Endothelial cell of umbilical vein (primary cell): ENCODE data around the gene CCR5. TPM values are rescaled to one million over a fixed set of nuclear protein-coding genes. Genes with fewer than 3 reads are reported as not detected.

Source experiments
- BruUV-seq: library from RNA; stranded (reverse); fragments of 400-500 nt; replicated peaks from 2 replicates; lab custom pipeline; 2021; lab: Mats Ljungman, UMichigan
- CTCF ChIA-PET: fragments of 300-600, 350-600 bp; sonication (Branson Sonifier 250); formaldehyde crosslinking; loops from one replicate; lab custom pipeline; 2021; ENCODE audit warnings: antibody characterized with exemption, inconsistent platforms; lab: Charles Lee
- POLR2A ChIA-PET: fragments of 300-600, 350-600 bp; sonication (Branson Sonifier 250); formaldehyde crosslinking; loops from one replicate; lab custom pipeline; 2021; ENCODE audit warnings: antibody characterized with exemption, inconsistent platforms; lab: Charles Lee
- DNase-seq: peaks from one replicate; pipeline ENCODE4 v3.0.0-alpha.2; 2011; ENCODE audit warnings: low read depth, low spot score
- FAIRE-seq: peaks from 2 replicates; lab custom pipeline; 2011; peaks lifted over from hg19 to GRCh38; lab: Jason Lieb, UNC
- H2AFZ ChIP-seq: 2 replicates; pipeline ENCODE4 v1.6.0; 2012; ENCODE audit warnings: low read depth, low read length, control low read depth, inconsistent platforms
- H3K27ac ChIP-seq: 2 replicates; pipeline ENCODE4 v1.5.1; 2011; ENCODE audit warnings: low read depth, mild to moderate bottlenecking, control low read depth, low read length, moderate library complexity; ENCODE audit not compliant: insufficient read depth
- H3K27me3 ChIP-seq, 2 experiments: 2 replicates each; pipeline versions ENCODE4 v1.6.0 to v1.6.1; 2011; ENCODE audit warnings: low read length in 2 of 2, mixed read lengths in 1 of 2; ENCODE audit not compliant: control insufficient read depth in 2 of 2, insufficient read depth in 2 of 2
- H3K36me3 ChIP-seq, 2 experiments: 2 replicates in 1 of 2; 3 replicates in 1 of 2; pipeline ENCODE4 v1.5.1; 2011; ENCODE audit warnings: low read length in 2 of 2, mild to moderate bottlenecking in 1 of 2, moderate library complexity in 1 of 2; ENCODE audit not compliant: control insufficient read depth in 2 of 2, insufficient read depth in 2 of 2; ENCODE audit errors: extremely low read depth in 1 of 2
- H3K4me1 ChIP-seq: 3 replicates; pipeline ENCODE4 v1.5.1; 2011; ENCODE audit warnings: mild to moderate bottlenecking, low read length; ENCODE audit not compliant: control insufficient read depth, insufficient read depth; ENCODE audit errors: extremely low read depth
- H3K4me2 ChIP-seq: 2 replicates; pipeline ENCODE4 v1.6.1; 2011; ENCODE audit warnings: low read length, control low read depth, mixed read lengths; ENCODE audit not compliant: insufficient read depth
- H3K4me3 ChIP-seq, 3 experiments: fragments of 200-600 bp in 1 of 3; sonication (generic), shearing (Covaris generic) in 1 of 3; replicated peaks in 1 of 3; 2 replicates each; pipeline ENCODE4 v1.5.1; 2011 to 2016; ENCODE audit warnings: control low read depth in 3 of 3, low read length in 3 of 3, mild to moderate bottlenecking in 2 of 3, inconsistent platforms in 1 of 3, low read depth in 1 of 3, moderate library complexity in 1 of 3; ENCODE audit not compliant: insufficient read depth in 1 of 3
- H3K79me2 ChIP-seq: 2 replicates; pipeline ENCODE4 v1.6.0; 2012; ENCODE audit warnings: low read length, inconsistent platforms; ENCODE audit not compliant: control insufficient read depth, insufficient read depth
- H3K9ac ChIP-seq: replicated peaks from 2 replicates; pipeline ENCODE3; 2011; ENCODE audit warnings: low read length, control low read depth; ENCODE audit not compliant: insufficient read depth; ENCODE audit errors: extremely low read depth
- H3K9me1 ChIP-seq: replicated peaks from 3 replicates; pipeline ENCODE4 v1.6.0; 2011; ENCODE audit warnings: mild to moderate bottlenecking, low read length; ENCODE audit not compliant: control insufficient read depth, insufficient read depth; ENCODE audit errors: extremely low read depth
- H3K9me3 ChIP-seq: replicated peaks from 2 replicates; pipeline ENCODE4 v1.5.1; 2012; ENCODE audit warnings: low read length, inconsistent platforms; ENCODE audit not compliant: control insufficient read depth, insufficient read depth
- H4K20me1 ChIP-seq: replicated peaks from 2 replicates; pipeline ENCODE3; 2011; ENCODE audit warnings: mild to moderate bottlenecking, low read length; ENCODE audit not compliant: control insufficient read depth, insufficient read depth; ENCODE audit errors: extremely low read depth
- CTCF ChIP-seq, 2 donors: IDR thresholded peaks; 1 replicate in 1 of 2; 2 replicates in 1 of 2; pipeline ENCODE4 v1.5.1; 2011; ENCODE audit warnings: low read length in 2 of 2, mild to moderate bottlenecking in 2 of 2, moderate library complexity in 2 of 2, control low read depth in 1 of 2, inconsistent platforms in 1 of 2, low read depth in 1 of 2; ENCODE audit not compliant: insufficient read depth in 1 of 2; ENCODE audit errors: extremely low read depth in 1 of 2
- EZH2 ChIP-seq: IDR thresholded peaks from 2 replicates; pipeline ENCODE4 v1.6.1; 2012; ENCODE audit warnings: borderline replicate concordance, low read depth, mild to moderate bottlenecking, moderate library complexity, low read length, inconsistent platforms; ENCODE audit not compliant: severe bottlenecking
- FOS ChIP-seq: IDR thresholded peaks from 2 replicates; pipeline ENCODE4 v1.6.1; 2011; ENCODE audit warnings: mild to moderate bottlenecking, low read length, moderate library complexity, borderline replicate concordance; ENCODE audit not compliant: insufficient read depth
- GATA2 ChIP-seq: IDR thresholded peaks from 2 replicates; pipeline ENCODE4 v1.7.0; 2011; ENCODE audit warnings: low read depth, mild to moderate bottlenecking, moderate library complexity, mixed read lengths, low read length; ENCODE audit not compliant: insufficient read length, insufficient read depth
- JUN ChIP-seq: IDR thresholded peaks from 2 replicates; pipeline ENCODE4 v1.6.1; 2011; ENCODE audit warnings: borderline replicate concordance, low read depth; ENCODE audit not compliant: insufficient read length, insufficient read depth
- MAX ChIP-seq: IDR thresholded peaks from 2 replicates; pipeline ENCODE4 v1.6.1; 2011; ENCODE audit not compliant: insufficient read depth, insufficient read length
- MYC ChIP-seq: IDR thresholded peaks from one replicate; pipeline ENCODE4 v1.6.1; 2011; ENCODE audit warnings: mild to moderate bottlenecking, low read depth, low read length
- POLR2A ChIP-seq: IDR thresholded peaks from 2 replicates; pipeline ENCODE4 v1.6.1; 2012; ENCODE audit warnings: low read depth, mild to moderate bottlenecking, control low read depth, low read length
- POLR2AphosphoS5 ChIP-seq: IDR thresholded peaks from 2 replicates; pipeline ENCODE4 v1.6.1; 2012; ENCODE audit warnings: low read depth, mild to moderate bottlenecking, control low read depth, low read length, moderate library complexity; ENCODE audit not compliant: insufficient read depth
- dilution Hi-C: fragments of 300-500 bp; cut with MboI; formaldehyde crosslinking; loops from one replicate; pipeline ENCODE4 v1.15.0; 2019; ENCODE audit warnings: low sequenced_read_pairs; ENCODE audit not compliant: extremely low pct_ligation_motif_present
- intact Hi-C: fragments of 100-400 bp; cut with micrococcal nuclease; formaldehyde crosslinking; loops from one replicate; pipeline ENCODE4 v1.10.0; 2022
- polyA plus RNA-seq, 4 experiments: library from polyadenylated mRNA; depleted of rRNA in 3 of 4; stranded (reverse) in 3 of 4; unstranded in 1 of 4; fragments of >200 nt; gene quantifications; 2 replicates each; pipeline versions ENCODE4 v1.2.1 to v1.2.3, GENCODE V29; 2011 to 2012; ENCODE audit warnings: missing spikeins in 1 of 4
- total RNA-seq: library from RNA; stranded (reverse); gene quantifications from 2 replicates; pipeline ENCODE4 v1.2.3, GENCODE V29; 2021

The CCR5 gene
- total and polyA plus RNA-seq, 2 donors (not counting 3 experiments of a cell fraction or from before 2014, with no cell fraction given), result not detected

DNA sequence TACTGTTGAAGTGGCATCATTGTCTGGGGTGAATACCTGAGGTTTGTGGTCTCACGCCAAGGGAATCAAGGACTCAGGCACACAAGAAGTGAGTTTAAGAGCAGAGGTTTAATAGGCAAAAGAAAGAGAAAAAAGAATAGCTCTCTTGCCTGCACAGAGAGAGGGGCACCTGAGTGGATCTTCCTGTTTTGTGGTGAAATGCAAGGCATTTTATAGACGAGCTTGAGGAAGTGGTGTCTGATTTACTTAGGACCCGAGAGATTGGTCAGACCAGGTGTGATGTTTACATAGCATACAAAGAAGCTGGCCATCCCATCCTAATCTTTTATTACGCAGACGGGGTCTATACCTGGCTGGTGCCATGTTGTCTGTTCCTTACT is 13.2 kb downstream of the CCR5 start:
- no peak overlapping the region for H2AFZ ChIP-seq
- no TSS peak for BruUV-seq
- no peaks in the 10 kb centered on the region for H3K9me1 ChIP-seq
- intact Hi-C loops (no loop called here), dilution Hi-C loops (no loop called here)
- H3K4me1 ChIP-seq, result no peaks in the 10 kb centered on the region
- H3K27me3 ChIP-seq, result peaks cover 3 to 12% of the 10 kb centered on the region in 2 experiments
- no peaks in the 10 kb centered on the region for H3K79me2 ChIP-seq
- FAIRE-seq, result no peak
- no peak for TF ChIP-seq CTCF (IDR thresholded peaks at IDR 0.05; ENCODE audit: extremely low read depth in 1 of 2, insufficient read depth in 1 of 2, low read depth in 1 of 2, low read length in 2 of 2)
- no peak for TF ChIP-seq EZH2
- TF ChIP-seq POLR2A, result no peak
- no peak for TF ChIP-seq FOS
- TF ChIP-seq MYC, result no peak
- no peak for TF ChIP-seq GATA2
- no peak for TF ChIP-seq POLR2AphosphoS5
- TF ChIP-seq JUN, result no peak
- TF ChIP-seq MAX, result no peak
- H3K27ac ChIP-seq, result no peak overlapping the region
- no peak for DNase-seq
- CTCF ChIA-PET, result interaction anchor here (1.3 to 2.4 kb wide), 3 partner anchors 9 to 108 kb away, joined by 4 to 11 read pairs (median 5); no protein-coding TSS in a partner anchor
- no peaks in the 10 kb centered on the region for H3K36me3 ChIP-seq
- POLR2A ChIA-PET, result no interaction called here
- no peak overlapping the region for H3K9ac ChIP-seq
- H3K4me2 ChIP-seq, result no peak overlapping the region
- no peak overlapping the region for H3K4me3 ChIP-seq
- H4K20me1 ChIP-seq, result no peaks in the 10 kb centered on the region
- H3K9me3 ChIP-seq, result no peaks in the 10 kb centered on the region
